ENCODE measurements around the gene ALOX5.

Gene ALOX5

DNA sequence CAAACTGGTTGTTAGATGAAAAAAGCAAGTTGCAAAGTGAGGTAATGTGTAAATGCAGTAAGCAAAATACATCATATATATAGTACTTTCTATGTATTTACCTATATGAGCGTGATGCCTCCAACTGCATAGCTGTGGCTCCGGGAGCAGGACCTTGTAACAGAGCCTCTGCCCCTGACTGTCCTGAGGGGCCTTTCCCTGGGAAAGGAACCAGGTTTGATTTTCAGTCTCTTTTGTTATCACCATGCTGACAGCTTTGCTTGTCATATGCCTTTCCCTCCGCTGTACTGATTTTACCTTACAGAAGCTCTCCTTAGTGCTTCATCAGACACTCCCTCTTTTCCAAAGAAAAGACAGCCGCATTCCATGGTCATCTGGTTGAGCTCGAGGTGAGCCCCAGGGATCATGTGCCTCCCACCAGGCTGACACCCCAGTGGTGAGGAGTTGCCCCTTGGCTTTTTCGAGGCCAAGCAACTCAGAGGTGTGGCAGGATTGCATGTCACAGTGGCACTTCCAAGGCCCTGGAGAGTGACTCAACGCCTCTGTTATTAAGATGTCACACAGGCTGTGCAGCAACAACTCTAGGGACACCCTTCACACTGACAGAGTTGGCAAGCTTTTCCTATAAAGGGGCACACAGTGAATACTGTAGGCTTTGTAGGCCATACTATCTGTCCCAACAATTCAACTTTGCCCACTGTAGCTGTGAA, 78.9 kb downstream of the ALOX5 start:
- TF ChIP-seq, protein P1, sequence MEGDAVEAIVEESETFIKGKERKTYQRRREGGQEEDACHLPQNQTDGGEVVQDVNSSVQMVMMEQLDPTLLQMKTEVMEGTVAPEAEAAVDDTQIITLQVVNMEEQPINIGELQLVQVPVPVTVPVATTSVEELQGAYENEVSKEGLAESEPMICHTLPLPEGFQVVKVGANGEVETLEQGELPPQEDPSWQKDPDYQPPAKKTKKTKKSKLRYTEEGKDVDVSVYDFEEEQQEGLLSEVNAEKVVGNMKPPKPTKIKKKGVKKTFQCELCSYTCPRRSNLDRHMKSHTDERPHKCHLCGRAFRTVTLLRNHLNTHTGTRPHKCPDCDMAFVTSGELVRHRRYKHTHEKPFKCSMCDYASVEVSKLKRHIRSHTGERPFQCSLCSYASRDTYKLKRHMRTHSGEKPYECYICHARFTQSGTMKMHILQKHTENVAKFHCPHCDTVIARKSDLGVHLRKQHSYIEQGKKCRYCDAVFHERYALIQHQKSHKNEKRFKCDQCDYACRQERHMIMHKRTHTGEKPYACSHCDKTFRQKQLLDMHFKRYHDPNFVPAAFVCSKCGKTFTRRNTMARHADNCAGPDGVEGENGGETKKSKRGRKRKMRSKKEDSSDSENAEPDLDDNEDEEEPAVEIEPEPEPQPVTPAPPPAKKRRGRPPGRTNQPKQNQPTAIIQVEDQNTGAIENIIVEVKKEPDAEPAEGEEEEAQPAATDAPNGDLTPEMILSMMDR (IDR thresholded peaks at IDR 0.05; ENCODE audit: extremely low read depth, missing control alignments) = no peak
- DNase-seq (ENCODE audit: low spot score) = no peak

DNA sequence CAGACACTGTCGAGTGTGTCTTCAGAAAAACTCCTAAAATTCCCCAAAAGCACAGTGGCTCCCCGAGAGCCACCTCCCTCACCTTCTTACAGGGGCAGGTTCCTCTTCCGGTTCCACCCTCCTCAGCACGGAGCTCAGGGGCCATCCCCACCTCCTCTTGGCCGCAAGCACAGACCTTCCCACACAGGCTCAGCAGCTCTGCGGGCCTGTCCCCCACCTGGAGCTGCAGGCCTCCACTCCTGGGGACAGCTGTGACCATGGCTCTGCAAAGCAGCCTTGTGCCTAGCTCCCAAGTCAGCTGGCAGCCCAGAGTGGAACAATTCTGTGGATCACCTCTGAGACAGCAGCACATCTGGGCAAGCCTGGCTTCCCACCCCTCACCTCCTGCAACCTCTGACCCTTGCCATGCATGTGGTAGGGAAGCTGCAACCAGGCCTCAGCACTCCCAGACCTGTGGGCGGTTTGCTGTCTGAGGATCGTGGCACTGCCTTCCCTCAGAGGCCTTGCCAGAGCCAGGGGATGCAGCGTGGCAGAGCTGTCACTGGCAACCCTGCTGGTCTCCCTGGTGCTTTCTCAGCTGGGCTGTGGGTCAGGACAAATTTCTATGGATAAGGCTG, 79.7 kb downstream of the ALOX5 start:
- DNase-seq (ENCODE audit: low spot score) = no peak
- TF ChIP-seq, protein P1 (IDR thresholded peaks at IDR 0.05; ENCODE audit: extremely low read depth, missing control alignments) = no peak

DNA sequence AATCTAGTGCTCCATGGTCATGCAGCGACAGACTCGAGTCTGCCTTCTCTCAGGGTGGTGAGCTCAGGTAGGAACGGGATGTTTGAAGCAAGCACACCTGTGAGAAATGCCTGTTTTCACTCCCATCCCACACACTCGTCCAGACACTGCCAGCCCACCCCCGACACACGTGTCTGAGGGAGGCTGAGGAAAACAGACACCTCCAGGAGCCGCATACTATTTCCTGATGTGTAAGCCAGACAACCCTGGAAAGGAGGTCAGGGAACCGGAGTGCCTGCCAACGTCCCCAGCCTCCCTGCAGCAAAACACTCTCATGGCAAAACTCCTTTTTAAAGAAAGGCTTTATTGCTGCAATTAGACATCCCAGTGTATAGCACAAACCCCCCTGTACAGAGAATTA, 80.2 kb downstream of the ALOX5 start:
- no peak for DNase-seq (ENCODE audit: low spot score)
- TF ChIP-seq, protein P1 (IDR thresholded peaks at IDR 0.05; ENCODE audit: extremely low read depth, missing control alignments) = no peak

DNA sequence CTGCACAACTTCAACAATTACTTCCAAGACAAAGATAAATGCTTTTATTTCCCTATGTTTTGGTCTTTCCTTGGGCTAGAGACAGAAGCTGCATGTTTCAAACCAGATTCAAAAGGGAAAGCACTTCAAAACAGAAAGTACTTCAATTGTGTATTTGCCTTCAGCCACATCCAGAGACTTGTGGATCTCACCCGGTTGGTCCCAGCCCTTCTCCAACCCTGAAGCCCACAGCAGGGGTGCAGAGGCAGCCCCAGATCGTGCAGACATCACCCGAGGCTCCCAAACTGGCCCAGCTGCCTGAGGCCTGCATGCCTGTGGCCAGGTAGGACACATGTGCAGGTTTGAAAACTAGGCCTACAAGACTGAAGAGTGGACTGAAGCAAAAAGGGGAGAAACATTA, 80.8 kb downstream of the ALOX5 start:
- TF ChIP-seq, protein P1 (IDR thresholded peaks at IDR 0.05; ENCODE audit: extremely low read depth, missing control alignments) = no peak
- DNase-seq (ENCODE audit: low spot score) = no peak

DNA sequence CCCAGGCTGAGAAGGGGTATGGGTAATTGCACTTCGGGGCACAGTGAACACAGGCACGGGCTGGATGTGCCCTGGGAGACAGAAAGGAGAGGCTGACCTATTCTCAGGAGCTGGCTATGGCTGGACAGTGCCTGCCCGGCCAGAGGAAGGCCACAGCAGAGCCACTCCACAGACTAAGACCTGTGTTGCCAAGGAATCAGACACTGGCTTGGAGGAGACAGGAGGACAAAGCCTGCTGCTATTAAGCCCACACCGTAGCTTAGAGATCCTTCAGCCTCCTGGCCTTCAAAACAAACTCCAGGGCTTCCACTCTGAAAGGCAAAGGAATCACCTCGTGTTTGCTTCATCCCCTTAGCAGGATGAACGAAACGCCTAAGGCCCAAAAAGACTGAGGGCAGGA, 82.2 kb downstream of the ALOX5 start:
- TF ChIP-seq, protein P1 (IDR thresholded peaks at IDR 0.05; ENCODE audit: extremely low read depth, missing control alignments) = no peak
- DNase-seq (ENCODE audit: low spot score) = no peak

DNA sequence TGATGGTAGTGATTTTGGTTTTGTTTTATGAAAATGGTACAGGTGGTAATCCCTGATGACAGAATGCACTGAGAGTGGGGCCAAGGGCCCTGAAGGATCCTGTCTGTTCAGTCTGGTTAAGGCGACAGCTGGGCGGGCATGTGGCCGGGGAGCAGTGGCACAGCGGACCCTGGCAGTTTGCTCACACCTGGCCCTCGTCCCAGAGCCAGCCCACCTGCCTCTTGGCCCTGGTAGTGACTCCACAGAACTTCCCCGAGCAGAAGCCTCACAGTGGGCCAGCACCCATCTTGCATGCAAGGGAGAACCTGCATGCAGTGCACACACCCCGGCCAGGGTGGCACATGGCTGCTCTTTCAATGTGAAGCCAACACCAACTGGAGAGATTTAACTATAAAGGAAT, 82.8 kb downstream of the ALOX5 start:
- no peak for DNase-seq (ENCODE audit: low spot score)
- TF ChIP-seq, protein P1 (IDR thresholded peaks at IDR 0.05; ENCODE audit: extremely low read depth, missing control alignments) = no peak

DNA sequence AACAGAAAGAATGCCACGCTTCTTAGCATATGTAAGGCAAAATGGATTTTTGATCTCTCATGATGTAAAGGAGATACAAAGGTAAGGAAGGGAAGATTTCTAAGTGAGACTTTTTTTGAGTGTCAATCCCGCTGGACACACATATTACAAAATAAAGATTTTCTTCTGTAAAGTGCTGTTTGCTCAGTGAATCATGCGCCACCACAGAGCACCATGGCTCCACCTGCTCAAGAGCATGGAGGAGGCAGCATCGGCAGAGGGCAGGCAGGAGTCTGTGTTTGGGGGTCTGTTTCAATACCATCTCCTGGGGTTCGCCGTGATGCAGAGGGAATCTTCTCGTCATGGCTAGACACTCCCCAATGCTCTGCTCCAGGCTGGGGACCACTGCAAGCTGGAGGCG, 83.5 kb downstream of the ALOX5 start:
- DNase-seq (ENCODE audit: low spot score) = no peak
- TF ChIP-seq, protein P1 (IDR thresholded peaks at IDR 0.05; ENCODE audit: extremely low read depth, missing control alignments) = no peak

Data from GM20000 (cell line).